GM04504 (cell line): ENCODE results near the gene HEPACAM2.

ENCODE experiments used
- DNase-seq: peaks from one replicate; pipeline ENCODE4 v3.0.0-alpha.2; 2012; ENCODE audit warnings: low read depth

The HEPACAM2 gene

DNA sequence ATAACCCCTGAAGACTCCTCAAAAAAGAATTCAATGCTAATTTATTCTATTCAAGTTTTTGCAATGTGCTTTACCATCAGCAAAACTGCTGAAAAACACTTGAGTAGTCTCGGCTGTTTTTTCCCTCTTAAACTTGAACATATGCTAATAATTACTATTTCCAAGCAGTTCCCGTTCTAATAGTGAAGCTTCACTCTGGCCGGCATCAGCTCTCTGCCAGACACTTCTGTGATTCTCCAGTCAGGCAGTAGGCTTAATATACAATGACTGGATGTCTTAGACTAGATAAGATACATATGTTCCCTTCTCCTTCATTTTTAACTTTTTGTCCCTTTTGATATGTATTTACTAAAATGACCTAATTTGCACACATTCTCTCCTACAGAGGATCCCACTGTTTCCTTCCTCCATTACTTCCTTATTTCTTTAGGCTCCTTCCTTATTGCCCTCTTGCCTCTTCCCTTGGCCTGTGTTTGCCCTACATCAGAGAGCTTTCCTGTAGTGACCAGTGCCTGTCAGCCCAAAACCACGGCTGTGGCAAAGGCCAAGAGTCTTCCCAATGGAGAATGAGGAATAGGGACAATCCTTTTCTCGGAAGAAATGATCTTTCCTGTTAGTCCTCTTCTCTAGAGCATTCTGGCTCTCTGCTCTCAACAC lies 23.5 kb downstream of the HEPACAM2 start:
- no peak for DNase-seq

DNA sequence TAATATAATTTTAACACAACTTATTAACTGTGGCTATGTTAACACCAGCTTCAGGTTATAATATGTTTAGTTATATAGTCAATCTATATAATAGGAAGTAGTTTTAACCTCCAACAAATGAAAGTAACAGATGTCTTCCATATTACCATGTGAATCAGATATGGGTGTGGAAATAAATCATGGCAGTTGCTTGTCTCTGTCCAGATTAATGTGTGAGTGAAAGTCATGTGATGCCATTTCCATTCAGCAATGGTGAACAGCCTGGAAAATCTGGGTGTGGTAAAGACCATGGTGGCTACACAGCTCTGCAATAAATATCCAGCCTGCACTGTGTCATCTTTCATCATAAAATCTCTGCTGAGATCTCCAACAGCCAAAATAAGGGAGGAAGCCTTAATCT lies 27.8 kb downstream of the HEPACAM2 start:
- peak; percentile 3 for DNase-seq

DNA sequence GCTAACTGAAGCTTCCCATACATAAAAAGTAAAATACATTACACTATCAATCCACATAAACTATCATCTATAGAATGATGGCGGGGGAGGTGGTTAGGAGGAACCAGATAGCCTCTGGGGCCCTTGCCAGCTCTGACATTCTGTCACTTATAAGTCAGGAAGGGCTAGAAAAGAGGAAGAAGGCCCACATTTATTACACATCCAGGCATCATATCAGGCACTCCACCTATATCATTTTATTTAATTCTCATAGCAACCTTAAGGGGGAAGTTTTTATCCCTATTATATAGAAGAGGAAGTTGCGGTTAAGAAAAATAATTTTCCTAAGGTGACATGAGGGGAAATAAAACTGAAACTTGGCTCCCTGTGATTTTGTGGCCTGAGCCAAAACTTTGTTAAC lies 29.9 kb downstream of the HEPACAM2 start:
- DNase-seq, result no peak

DNA sequence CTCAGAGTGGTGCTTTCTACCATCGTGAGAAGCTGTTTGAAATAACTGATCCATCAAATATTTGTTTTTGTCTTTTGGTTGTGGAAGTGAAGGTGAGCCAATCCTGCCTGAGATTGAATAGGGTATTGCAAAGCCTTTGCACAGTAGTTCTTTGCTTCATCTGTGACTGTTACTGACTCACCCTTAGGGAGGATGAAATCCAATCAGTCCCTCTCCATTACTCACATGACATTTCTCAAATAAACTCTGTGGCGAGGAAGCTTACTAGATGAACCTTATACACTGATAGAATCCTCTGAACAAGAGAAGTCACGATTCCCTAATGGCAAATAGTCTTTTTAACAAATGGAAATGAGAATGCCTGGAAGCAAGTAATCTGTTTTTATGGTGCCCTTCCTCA lies 31.9 kb downstream of the HEPACAM2 start:
- peak; percentile 3 for DNase-seq

DNA sequence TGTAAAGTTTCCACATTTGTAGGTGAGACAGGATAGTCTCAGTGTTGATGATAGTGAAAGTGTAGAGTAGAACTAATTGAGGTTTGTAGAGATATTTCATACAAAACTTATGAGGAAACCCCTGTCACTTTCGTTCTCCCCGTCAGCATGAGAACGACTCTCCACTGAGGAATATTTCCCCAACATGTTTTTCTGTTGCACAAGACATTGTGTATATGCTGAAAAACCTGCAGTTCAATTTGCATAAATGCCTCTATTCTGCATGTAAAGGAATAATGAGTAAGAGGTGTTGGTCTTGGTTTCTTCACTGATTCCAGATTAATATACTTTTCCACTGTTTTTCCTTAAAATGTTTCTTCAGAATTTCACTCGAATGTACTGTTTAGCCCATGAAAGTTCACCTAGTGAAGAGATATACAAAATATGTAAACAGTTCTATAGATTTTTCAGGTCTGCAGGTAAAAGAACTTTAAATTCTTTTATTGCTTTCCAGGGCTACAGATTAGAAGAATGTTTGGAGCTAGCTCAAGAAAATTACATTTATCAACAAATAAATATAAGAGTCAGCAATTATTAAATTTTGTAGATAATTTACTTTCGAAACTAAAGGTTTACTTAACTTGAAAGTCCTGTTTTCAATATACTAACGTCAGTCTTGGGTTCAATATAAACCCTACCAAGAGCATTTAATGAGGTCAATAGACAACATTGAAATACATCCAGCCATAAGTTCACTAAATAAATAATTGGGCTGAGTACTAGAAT lies 37.2 kb downstream of the HEPACAM2 start:
- DNase-seq, result no peak

DNA sequence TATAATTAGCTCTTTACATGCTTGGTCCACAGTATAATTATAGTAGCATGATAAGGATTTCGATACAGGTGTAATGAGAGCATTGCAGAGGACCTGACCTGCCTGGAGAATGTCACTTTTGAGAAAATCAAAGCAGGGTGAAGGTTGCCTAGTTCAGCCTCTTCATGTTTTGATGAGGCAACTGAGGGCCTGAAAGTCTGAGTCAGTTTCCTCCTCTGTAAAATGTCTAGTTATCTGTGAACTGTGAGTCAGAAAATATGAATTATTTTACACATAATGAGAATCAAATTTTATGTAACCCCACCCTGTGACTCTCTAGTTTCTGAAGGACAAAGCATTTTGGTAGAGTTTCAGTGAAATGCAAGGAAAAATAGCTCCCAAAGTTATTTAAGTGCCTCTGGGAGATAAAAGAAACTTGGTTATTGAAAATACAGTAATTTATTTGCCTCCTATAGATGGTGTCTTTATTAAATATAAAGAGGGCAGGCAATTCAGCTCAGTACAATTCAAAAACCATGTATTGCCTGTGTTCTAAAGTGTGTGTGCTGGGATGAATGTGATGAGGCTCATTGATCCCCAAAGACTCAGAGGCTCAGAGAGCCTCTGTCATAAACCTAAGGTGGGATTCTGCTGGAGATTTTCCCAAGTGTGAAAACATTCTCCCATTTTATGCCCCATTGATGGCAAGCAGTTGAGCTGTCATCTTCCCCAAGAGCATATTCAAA lies 40.8 kb downstream of the HEPACAM2 start:
- DNase-seq, result peak; percentile 6

DNA sequence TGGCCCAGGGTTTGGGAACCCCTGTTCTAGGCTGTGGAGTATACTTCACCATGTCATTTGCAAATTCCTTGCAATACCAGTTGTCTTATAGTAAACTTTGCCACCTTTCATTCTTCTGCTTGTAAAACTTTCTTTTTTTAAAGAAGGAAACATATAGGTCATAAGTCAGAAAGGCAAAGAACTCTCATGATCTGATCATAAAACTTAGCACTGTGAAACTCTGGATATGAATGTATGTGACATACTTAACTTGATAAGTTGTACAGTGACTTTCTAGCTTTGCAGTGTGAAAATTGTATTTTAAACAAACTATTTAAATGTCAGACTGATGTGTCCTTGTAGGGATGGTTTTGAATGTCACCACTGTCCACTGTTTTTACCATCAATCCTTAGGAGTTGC lies 47.1 kb downstream of the HEPACAM2 start:
- no peak for DNase-seq

DNA sequence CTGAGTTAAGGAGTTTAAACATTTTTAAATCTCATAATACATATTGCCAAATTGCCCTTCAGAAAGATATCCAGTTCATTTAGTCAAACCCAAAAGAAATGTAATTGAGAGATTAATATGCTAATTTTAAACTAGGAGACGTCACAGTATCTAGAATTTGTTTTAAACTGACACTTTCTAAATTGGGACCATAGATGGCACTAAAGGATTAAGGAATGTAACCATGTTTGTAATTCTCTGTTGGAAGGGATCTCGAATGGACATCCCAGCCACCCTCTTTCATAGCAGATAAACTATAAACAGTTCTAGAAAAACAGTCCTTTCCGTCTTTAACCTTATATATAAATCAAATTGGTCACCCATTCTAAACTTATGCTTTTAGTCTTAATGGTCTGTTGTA lies 48.1 kb downstream of the HEPACAM2 start:
- no peak for DNase-seq

DNA sequence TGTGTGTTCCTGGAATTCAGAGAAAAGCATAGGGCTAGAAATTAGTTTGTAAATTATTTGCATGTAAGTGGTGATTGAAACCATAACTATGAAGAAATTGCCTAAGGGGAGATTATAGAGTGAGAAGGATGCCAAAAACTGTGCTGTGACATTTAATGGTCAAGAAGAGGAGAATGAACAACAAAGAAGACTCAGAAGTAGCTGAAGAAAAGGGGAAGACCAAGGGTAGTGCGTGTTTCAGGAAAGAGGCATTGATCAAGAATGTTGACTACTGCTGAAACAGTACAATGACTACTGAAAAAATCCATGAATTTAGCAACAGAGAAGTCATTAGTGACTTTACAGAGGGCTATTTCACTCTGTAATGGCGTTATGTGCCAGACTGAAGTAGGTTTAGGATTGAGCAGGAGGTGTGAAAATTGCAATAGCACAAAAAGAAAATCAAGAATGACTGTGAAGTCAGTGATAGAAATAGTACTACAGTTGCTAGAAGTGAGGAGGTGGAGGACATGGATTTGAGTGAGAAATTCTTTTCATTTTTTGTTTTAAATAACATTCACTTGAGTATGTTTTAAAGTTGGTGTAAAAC lies 49.2 kb downstream of the HEPACAM2 start:
- DNase-seq, result no peak

DNA sequence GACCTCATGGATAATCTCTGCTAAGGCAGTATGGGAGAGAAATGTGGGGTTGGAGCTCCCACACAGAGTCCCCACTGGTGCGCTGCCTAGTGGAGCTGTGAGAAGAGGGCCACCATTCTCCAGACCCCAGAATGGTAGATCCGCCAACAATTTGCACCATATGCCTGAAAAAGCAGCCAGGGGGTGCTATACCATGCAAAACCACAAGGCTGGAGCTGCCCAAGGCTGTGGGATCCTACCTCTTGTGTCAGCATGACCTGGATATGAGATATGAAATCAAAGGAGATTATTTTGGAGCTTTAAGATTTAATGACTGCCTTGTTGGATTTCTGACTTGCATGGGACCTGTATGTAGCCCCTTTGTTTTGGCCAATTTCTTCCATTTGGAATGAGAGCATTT lies 51.0 kb downstream of the HEPACAM2 start:
- no peak for DNase-seq

DNA sequence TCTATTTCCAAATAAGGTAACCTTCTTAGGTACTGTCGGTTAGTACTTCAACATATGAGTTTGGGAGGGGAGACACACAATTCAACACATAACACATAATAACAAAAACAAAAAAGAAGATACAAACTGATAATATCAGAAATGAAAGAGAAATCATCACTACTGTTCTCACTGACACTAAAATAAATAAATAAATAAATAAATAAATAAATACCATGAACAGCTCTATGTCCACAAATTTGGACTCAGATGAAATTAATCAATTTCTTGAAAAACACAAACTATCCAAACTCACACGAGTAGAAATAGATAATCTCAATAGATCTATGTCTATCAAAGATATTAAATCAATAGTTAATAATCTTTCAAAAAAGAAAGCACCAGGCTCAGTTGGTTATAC lies 53.6 kb downstream of the HEPACAM2 start:
- DNase-seq, result no peak

DNA sequence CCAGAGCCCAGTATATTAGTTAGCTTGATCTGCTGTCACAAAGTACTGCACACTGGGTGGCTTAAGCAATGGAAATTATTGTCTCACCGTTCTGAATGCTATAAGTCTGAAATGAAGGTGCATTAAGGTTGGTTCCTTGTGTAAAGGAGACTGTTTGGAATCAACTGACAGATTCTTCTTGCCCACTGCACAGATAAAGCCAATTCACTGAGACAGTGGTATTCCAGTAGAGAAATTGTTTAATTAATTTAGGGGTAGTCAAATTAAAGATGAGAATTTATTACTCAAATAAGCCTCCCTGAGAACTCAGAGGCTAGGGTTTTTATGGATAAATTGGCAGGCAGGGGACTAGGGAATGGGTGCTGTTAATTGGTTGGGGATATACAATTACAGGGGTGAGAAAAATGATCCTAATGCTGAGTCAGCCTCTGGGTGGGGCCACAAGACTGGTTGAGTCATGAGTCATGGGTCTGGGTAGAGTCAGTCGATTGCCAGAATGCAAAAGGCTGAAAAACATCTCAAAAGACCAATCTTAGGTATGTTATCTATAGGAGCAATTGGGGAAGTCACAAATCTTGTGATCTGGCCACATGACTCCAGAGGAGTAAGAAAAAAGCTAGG lies 54.6 kb downstream of the HEPACAM2 start:
- no peak for DNase-seq

DNA sequence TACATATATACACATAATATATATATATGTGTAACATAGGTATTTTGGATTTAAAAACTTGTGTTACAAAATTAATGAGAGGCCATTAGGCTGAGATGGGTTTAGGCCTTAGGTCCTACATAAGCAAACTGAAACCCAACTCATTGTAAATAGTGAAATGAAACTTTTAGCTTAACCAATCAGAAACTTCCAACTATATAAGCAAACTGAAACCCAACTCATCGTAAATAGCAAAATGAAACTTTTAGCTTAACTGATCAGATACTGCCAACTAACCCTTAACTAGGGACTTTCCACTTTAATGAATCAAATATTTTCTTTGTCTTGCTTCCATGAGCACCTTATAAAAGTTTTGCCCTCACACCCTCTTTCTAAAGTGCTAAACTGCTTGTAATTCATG lies 60.8 kb downstream of the HEPACAM2 start:
- DNase-seq, result no peak

DNA sequence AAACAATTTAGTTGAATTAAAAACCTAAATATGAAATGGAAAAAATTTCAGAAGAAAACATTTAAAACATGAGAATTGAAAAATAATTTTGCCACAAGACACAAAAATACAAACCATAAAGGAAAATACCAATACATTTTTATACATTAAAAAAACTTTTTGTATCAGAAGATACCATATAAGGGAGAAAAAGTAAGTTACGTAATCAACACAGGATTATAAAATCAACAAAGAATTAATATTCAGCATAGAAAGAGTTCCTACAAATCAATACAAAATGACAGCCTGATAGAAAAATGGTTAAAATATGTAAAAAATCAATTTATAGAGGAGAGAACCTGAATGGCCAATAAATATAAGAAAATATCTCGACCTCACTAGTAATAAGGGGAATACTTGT lies 61.5 kb downstream of the HEPACAM2 start:
- no peak for DNase-seq

DNA sequence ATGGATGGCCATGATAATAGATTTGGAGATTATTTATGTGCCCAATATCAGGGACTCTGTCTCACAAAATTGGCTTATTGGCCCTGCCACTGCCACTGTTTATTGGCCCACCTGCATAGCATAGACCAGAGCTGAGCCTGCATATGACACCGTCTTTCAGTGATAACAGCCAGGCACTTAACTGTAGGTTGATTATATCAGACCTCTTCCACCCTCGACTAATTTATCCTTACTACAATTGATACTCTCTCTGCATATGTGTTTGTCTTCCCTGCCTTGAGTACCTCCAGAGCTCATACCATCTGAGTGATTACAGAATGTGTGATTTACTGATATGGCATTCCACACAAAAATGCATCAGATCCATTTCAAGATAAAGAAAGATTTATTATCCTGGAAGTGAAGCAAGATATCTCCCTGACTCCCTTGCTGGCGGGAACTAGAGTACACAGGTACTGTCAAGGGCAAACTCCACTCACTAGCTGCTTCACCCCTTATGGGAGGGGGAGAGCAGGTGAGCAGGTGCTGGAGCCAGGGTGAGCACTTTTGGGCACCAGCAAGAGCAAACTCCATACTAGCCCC lies 65.0 kb downstream of the HEPACAM2 start:
- DNase-seq, result no peak

DNA sequence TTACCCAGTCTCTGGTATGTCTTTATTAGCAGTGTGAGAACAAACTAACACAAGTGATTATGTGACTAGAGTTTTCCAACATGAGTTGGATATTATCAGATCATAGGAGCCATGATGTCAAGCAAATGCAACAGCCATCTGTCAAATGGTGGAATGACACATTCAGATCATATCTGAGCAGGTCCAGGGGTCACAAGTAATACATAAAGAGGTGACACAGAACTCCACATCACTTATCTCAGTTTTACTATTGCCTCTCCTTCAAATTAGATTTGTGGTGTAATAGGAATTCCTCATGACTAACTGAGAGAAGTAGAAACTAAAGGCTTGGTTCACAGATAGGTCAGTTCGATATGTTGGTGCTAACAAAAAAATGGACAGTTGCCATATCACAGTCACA lies 65.9 kb downstream of the HEPACAM2 start:
- no peak for DNase-seq

DNA sequence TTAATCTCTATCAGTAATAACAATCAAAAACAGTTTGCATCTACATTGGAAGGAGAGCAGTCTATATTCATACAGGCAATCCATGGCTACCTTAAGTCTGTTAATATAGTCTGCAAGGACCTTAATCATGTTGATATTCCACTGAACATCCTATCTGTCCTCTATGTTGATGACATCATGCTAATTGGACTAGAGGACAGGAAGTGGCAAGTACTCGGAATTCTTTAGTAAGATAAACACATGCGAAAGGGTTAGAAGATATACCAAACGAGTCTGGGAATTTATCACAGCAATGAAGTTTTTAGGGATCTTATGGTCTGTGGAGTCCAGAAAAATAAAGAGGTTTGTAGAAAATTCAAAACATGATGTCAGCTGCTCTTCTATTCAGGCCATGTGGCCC lies 66.8 kb downstream of the HEPACAM2 start:
- DNase-seq, result no peak

DNA sequence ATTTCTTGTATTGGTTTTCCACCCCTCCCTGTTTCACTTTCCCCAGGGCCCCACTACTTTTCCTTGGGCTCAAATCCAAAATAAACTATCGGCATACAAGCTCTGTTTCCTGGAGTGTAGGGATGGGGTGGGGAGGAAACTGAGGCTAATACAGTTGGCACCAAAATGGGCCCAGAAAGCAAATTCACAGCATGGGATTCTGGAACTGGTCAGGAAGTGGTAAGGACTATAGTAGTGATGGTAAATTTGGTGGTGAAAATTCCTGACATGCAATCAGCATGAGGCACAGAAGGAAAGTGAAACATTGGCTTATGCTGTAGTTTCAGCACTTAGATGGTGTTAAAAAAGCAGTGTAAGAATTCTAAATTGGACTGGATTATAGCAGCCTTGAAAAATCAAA lies 69.4 kb downstream of the HEPACAM2 start:
- DNase-seq, result no peak

DNA sequence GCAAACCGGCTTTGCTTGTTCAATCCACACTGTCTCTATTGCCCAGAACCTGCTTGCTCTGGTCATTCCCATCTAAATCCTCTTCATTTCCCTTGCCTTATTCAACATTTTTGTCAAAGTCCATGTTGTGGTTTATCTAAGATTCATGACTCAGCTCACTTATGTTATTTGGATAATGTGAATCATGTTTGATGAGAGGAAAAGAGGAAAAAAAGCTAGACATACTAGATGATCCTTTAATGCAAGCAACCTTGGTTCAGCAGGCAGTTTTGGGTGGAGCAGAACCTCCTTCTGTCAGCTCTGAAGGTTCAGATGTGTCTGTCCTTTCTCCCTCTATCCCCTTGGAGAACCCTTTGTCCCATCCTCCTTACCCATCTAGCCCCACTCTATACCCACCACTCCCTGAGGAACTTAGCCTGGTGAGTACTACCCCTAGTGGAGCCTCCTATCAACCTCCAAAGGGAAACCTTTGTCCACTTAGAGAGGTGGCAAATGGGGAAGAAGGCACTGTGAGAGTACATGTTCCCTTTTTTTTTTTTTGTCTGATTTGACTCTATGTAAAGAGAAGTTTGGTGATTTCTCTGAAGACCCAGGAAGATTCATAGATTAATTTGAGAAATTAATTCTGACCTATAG lies 76.0 kb downstream of the HEPACAM2 start:
- no peak for DNase-seq

DNA sequence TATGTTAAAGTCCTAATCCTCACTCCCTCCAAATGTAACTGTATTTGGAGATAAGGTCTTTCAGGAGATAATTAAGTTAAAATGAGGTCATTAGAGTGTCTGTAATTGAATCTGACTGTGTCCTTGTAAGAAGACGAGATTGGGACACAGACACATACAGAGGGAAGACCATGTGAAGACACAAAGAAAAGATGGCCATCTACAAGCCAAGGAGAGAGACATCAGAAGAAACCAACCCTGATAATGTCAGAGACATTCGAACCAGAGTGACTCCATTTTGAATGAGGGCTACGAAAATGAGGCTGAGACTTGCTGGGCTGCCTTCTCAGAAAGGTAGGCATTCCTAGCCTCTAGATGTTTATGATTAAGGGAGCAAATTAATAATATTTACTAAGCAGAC lies 77.5 kb downstream of the HEPACAM2 start:
- DNase-seq, result no peak

DNA sequence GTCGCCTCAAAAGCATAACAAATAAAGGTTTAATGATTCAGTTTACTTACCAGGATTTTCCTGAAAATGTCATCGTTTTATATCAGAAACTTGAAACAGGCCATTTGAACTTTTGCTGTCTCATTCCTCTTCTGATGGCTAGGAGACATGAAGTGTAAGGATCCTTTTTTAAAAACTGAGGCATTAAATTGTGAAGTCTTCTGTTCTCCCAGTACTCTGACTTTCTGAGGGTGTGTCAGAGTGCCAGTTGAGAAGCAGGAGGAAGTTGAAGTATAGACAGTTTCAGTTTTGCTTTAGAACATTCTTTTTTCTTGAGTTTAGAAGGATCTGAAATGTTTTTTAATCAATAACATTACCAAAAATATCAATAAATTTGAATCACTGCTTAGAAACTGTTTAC lies 78.1 kb downstream of the HEPACAM2 start, which contains the start of gene SAMD9L:
SAMD9L (minus strand) TSS at position 242 of the 400 bp plus-strand sequence. CDS start 12,414 bp downstream, outside the sequence.
- DNase-seq, result no peak
